ENCODE results near the gene SDSL.

DNA sequence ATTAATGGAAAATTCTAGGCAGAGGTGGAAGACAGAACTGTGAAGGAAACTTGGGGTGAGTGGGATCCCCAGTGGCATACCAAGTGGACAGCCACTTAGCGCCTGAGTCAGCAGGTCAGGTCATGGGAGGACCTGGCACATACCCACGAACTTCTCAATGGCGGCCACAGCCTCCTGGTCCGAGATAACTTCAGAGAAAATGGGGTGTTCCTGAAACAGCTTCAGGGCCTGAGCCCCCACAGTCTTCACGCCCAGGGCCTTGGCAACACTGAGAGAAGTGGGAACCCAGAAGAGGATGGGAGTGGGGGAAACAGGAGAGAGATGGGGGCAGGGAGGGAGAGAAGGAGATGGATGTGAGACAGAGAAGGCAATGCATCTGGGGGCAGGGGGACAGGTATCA lies 28.4 kb upstream of the SDSL start:
- TF ChIP-seq CTCF (IDR thresholded peaks at IDR 0.05) (no peak), POLR2A (IDR thresholded peaks at IDR 0.05) (no peak), POLR2AphosphoS5 (IDR thresholded peaks at IDR 0.05; ENCODE audit: insufficient read depth in 1 of 2, low read depth in 1 of 2) (no peak)
